HepG2 (cell line): ENCODE results near the gene TUBA4A. TPM values are rescaled to one million over a fixed set of nuclear protein-coding genes. Genes with fewer than 3 reads are reported as not detected.

Experiments used
- CCDC6 ChIP-seq: sonication (generic); formaldehyde crosslinking; IDR thresholded peaks from 2 replicates; pipeline ENCODE4 v1.8.1; 2022; ENCODE audit warnings: mild to moderate bottlenecking, missing genetic modification reagents, moderate library complexity
- ERF ChIP-seq: IDR thresholded peaks from 2 replicates; pipeline ENCODE4 v1.6.1; 2018; ENCODE audit warnings: missing biosample characterization, missing genetic modification reagents
- KDM4B ChIP-seq: sonication (generic); formaldehyde crosslinking; IDR thresholded peaks from 2 replicates; pipeline ENCODE4 v1.4.0; 2020; ENCODE audit warnings: missing genetic modification reagents
- MEF2D ChIP-seq: sonication (generic); formaldehyde crosslinking; IDR thresholded peaks from 2 replicates; pipeline ENCODE4 v1.5.1; 2020; ENCODE audit warnings: mild to moderate bottlenecking, missing genetic modification reagents
- PHB2 ChIP-seq: fragments of 450-650 bp; IDR thresholded peaks from 2 replicates; pipeline ENCODE4 v1.6.1; 2018; ENCODE audit not compliant: partially characterized antibody
- POLR2AphosphoS5 ChIP-seq: IDR thresholded peaks from 2 replicates; pipeline ENCODE4 v1.6.1; 2012; ENCODE audit warnings: low read depth, low read length
- SALL1 ChIP-seq: sonication (generic); formaldehyde crosslinking; IDR thresholded peaks from 2 replicates; pipeline ENCODE4 v1.8.0; 2022; ENCODE audit warnings: mild to moderate bottlenecking, missing genetic modification reagents
- TP53 ChIP-seq: sonication (generic); formaldehyde crosslinking; conservative IDR thresholded peaks from 2 replicates; pipeline ENCODE4 v1.4.0; 2020; ENCODE audit warnings: missing genetic modification reagents
- YEATS2 ChIP-seq: sonication (generic); formaldehyde crosslinking; IDR thresholded peaks from 2 replicates; pipeline ENCODE4 v1.4.0; 2020; ENCODE audit warnings: missing genetic modification reagents, borderline replicate concordance
- ZBTB1 ChIP-seq: sonication (generic); formaldehyde crosslinking; IDR thresholded peaks from 2 replicates; pipeline ENCODE4 v1.4.0; 2020; ENCODE audit warnings: missing genetic modification reagents, borderline replicate concordance
- ZBTB42 ChIP-seq: sonication (generic); formaldehyde crosslinking; IDR thresholded peaks from 2 replicates; pipeline ENCODE4 v1.5.0; 2020; ENCODE audit warnings: mild to moderate bottlenecking, missing genetic modification reagents
- ZC3H4 ChIP-seq: sonication (generic); formaldehyde crosslinking; IDR thresholded peaks from 2 replicates; pipeline ENCODE4 v1.4.0; 2020; ENCODE audit warnings: missing genetic modification reagents, borderline replicate concordance
- ZFP41 ChIP-seq: sonication (generic); formaldehyde crosslinking; IDR thresholded peaks from 2 replicates; pipeline ENCODE4 v1.4.0; 2020; ENCODE audit warnings: mild to moderate bottlenecking, missing genetic modification reagents, borderline replicate concordance
- ZNF256 ChIP-seq: sonication (generic); formaldehyde crosslinking; conservative IDR thresholded peaks from 2 replicates; pipeline ENCODE4 v1.4.0; 2020; ENCODE audit warnings: missing genetic modification reagents
- ZNF431 ChIP-seq: sonication (generic); formaldehyde crosslinking; IDR thresholded peaks from 2 replicates; pipeline ENCODE4 v1.9.0; 2022; ENCODE audit warnings: missing genetic modification reagents, low read depth, mild to moderate bottlenecking, borderline replicate concordance
- ZNF460 ChIP-seq: sonication (generic); formaldehyde crosslinking; IDR thresholded peaks from 2 replicates; pipeline ENCODE4 v1.5.1; 2020; ENCODE audit warnings: missing genetic modification reagents, mild to moderate bottlenecking, borderline replicate concordance
- ZNF569 ChIP-seq: sonication (generic); formaldehyde crosslinking; IDR thresholded peaks from 2 replicates; pipeline ENCODE4 v1.5.0; 2020; ENCODE audit warnings: mild to moderate bottlenecking, missing genetic modification reagents, moderate library complexity, borderline replicate concordance
- ZNF747 ChIP-seq: sonication (generic); formaldehyde crosslinking; IDR thresholded peaks from 2 replicates; pipeline ENCODE4 v1.8.1; 2023; ENCODE audit warnings: missing genetic modification reagents, mild to moderate bottlenecking, borderline replicate concordance
- polyA plus RNA-seq, 8 experiments: library from polyadenylated mRNA; depleted of rRNA in 3 of 8; stranded (reverse) in 7 of 8; unstranded in 1 of 8; fragments of >200 nt; fragmentation: Illumina TruSeq in 4 of 8; extraction: Trizol in 4 of 8; gene quantifications; 2 replicates each; pipeline versions ENCODE4 v1.2.1 to v1.2.3, GENCODE V29; 2011 to 2016; ENCODE audit warnings: low read depth in 4 of 8, missing spikeins in 1 of 8, mixed read lengths in 1 of 8; ENCODE audit not compliant: insufficient read depth in 1 of 8
- total RNA-seq, 5 experiments: library from RNA; depleted of rRNA; stranded (reverse); fragments of >200 nt; fragmentation: Illumina TruSeq; extraction: Trizol; gene quantifications; 2 replicates each; pipeline ENCODE4 v1.2.3, GENCODE V29; 2016; ENCODE audit warnings: low read depth in 1 of 5
- TF ChIP-seq, protein P1 (sequence below): sonication (generic); formaldehyde crosslinking; IDR thresholded peaks from 2 replicates; pipeline ENCODE4 v1.4.0; 2020; ENCODE audit warnings: missing genetic modification reagents
- TF ChIP-seq, protein P2 (sequence below): sonication (generic); formaldehyde crosslinking; IDR thresholded peaks from 2 replicates; pipeline ENCODE4 v1.5.0; 2020; ENCODE audit warnings: mild to moderate bottlenecking, missing genetic modification reagents
- TF ChIP-seq, protein P3 (sequence below): sonication (generic); formaldehyde crosslinking; IDR thresholded peaks from 2 replicates; pipeline ENCODE4 v1.4.0; 2020; ENCODE audit warnings: mild to moderate bottlenecking, missing genetic modification reagents

Gene TUBA4A
- total and polyA plus RNA-seq, 2 of the 13 experiments (the other 11 are each of a cell fraction or from before 2014, with no cell fraction given) = 1.3 to 12.7 TPM

DNA sequence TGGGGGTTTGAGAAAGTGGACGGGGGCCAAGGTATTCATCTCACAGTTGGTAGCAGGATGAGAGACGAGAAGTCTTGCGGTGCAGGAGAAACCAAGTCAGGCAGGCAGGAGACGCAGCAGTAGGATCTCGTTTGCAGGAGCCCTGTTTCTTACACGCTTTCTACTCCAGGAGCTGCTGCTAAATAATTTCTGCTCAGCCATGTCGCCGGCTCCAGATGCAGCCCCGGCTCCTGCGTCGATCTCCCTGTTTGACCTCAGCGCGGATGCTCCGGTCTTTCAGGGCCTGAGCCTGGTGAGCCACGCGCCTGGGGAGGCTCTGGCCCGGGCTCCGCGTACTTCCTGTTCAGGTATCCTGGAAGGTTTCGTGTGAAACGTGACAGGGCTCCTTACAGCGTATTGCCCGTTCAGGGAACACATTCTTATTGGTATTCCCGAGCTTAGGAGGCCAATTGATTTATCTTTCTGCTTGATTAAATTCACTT lies 23.6 kb downstream of the TUBA4A start (continued):
- TF ChIP-seq KDM4B (CRISPR knock-in tag) = no peak
- no peak for TF ChIP-seq ZNF569 (CRISPR knock-in tag)
- TF ChIP-seq POLR2AphosphoS5 = no peak
- no peak for TF ChIP-seq ZC3H4 (CRISPR knock-in tag)
- TF ChIP-seq, protein P1, sequence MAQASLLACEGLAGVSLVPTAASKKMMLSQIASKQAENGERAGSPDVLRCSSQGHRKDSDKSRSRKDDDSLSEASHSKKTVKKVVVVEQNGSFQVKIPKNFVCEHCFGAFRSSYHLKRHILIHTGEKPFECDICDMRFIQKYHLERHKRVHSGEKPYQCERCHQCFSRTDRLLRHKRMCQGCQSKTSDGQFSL (CRISPR knock-in tag) = no peak
- peak; percentile 59 for TF ChIP-seq CCDC6 (CRISPR knock-in tag)
- TF ChIP-seq ZNF460 (CRISPR knock-in tag) = no peak
- TF ChIP-seq, protein P2, sequence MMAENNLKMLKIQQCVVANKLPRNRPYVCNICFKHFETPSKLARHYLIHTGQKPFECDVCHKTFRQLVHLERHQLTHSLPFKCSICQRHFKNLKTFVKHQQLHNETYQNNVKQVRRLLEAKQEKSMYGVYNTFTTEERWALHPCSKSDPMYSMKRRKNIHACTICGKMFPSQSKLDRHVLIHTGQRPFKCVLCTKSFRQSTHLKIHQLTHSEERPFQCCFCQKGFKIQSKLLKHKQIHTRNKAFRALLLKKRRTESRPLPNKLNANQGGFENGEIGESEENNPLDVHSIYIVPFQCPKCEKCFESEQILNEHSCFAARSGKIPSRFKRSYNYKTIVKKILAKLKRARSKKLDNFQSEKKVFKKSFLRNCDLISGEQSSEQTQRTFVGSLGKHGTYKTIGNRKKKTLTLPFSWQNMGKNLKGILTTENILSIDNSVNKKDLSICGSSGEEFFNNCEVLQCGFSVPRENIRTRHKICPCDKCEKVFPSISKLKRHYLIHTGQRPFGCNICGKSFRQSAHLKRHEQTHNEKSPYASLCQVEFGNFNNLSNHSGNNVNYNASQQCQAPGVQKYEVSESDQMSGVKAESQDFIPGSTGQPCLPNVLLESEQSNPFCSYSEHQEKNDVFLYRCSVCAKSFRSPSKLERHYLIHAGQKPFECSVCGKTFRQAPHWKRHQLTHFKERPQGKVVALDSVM (CRISPR knock-in tag) = peak; percentile 21; the same call in 1 of the 2 replicates
- 0 out of 2 replicates have a peak, but pooled peaks have one; percentile 11 for TF ChIP-seq ZBTB42
- no peak; the same call in 1 of the 2 replicates for TF ChIP-seq ZNF747
- TF ChIP-seq TP53 (CRISPR knock-in tag) = no peak
- TF ChIP-seq ZNF256 (CRISPR knock-in tag) = 0 out of 2 replicates have a peak, but pooled peaks have one; percentile 82
- no peak for TF ChIP-seq MEF2D
- TF ChIP-seq PHB2 = no peak
- 0 out of 2 replicates have a peak, but pooled peaks have one; percentile 6 for TF ChIP-seq YEATS2
- TF ChIP-seq ZBTB1 = no peak
- TF ChIP-seq, protein P3, sequence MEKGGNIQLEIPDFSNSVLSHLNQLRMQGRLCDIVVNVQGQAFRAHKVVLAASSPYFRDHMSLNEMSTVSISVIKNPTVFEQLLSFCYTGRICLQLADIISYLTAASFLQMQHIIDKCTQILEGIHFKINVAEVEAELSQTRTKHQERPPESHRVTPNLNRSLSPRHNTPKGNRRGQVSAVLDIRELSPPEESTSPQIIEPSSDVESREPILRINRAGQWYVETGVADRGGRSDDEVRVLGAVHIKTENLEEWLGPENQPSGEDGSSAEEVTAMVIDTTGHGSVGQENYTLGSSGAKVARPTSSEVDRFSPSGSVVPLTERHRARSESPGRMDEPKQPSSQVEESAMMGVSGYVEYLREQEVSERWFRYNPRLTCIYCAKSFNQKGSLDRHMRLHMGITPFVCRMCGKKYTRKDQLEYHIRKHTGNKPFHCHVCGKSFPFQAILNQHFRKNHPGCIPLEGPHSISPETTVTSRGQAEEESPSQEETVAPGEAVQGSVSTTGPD (CRISPR knock-in tag) = 0 out of 2 replicates have a peak, but pooled peaks have one; percentile 14
- TF ChIP-seq SALL1 (CRISPR knock-in tag) = no peak
- 0 out of 2 replicates have a peak, but pooled peaks have one; percentile 4 for TF ChIP-seq ERF (CRISPR knock-in tag)
- no peak for TF ChIP-seq ZNF431 (CRISPR knock-in tag)
- TF ChIP-seq ZFP41 (CRISPR knock-in tag) = no peak
